ENCODE measurements around the gene ARMC12.
A peak's percentile ranks its signal among the peaks of the same experiment; 100 is the strongest.
"Not testable (repeated sequence)": the region's sequence is repeated elsewhere in the genome, so short reads cannot be mapped to it uniquely, and the experiment has no call there.

The ARMC12 gene

DNA sequence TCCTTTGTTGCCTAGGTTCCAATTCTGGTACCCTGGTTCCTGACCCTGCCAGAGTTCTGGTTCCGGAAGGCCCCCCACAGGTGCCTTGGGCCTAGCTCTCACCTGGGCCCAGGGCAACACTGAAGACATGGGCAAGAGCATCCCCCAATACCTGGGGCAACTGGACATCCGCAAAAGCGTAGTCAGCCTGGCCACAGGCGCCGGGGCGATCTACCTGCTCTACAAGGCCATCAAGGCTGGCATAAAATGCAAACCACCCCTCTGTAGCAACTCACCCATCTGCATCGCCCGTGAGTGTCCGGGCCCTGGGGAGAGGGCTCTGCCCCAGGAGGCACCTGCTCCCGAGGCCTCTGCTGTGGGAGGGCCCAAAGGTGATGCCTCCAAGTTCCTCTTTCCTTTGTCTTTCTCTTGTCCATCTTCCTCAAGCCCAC is at the start of gene ARMC12:
Gene ARMC12 (plus strand): TSS at position 51 of the 431 bp plus-strand sequence. CDS start 77 bp downstream, at position 128.
- DNase-seq = no peak

DNA sequence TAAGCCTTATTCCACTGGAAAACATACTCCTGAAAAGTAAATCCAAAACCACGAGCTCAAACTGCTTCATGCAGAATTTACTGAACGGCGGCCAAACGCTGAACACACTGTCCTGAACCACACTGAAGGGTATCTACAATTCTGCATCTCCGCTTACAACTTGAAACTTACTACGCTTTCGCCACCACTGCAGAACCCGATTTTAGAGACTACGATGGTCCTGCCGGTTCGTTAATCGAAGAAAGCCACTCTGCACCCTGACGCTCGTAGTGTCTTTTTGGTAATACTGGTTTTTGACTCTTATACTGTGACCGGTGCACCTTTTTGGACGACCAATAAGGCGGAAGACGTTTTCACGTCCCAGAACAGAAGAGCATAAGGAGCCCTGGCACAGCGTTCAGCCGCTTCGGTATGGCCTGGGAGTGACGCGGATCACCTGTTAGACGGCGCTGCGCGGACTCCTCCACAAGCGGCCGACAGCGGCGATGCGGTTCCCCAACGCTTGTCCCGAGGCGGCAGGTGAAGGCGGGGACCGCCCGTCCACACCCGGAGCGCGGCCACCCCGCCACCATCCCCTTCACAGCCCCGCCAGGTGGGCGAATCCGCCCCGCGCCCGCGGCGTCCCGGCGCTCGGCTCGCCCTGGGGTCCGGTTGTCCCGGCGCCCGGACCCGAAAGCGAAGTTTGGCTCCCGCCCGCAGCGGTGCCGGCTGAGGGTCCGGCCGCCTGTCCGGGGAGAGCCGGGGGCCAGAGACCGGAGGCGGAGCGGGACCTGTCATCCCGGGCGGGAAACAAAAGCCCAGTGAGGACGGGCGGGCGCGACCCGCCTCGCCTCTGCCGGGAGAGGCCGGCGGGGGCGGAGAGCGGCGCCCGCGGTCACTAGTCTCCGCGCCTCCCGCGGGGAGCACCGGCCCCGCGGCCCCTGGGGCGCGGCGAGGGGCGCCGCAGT is 48.9 kb upstream of the ARMC12 start:
- DNase-seq = peak; percentile 14

- DNase-seq = peak; percentile 54
These were observed 48.1 kb upstream of the ARMC12 start, which contains the start of gene FKBP5 for GRCh38 chr6:35688605-35689322. FKBP5 (minus strand) TSS chr6:35688915; CDS start chr6:35642824, 46,091 bp downstream.

GRCh38 chr6:35690006-35690405 is 46.8 kb upstream of the ARMC12 start:
- DNase-seq = not testable (repeated sequence)

DNA sequence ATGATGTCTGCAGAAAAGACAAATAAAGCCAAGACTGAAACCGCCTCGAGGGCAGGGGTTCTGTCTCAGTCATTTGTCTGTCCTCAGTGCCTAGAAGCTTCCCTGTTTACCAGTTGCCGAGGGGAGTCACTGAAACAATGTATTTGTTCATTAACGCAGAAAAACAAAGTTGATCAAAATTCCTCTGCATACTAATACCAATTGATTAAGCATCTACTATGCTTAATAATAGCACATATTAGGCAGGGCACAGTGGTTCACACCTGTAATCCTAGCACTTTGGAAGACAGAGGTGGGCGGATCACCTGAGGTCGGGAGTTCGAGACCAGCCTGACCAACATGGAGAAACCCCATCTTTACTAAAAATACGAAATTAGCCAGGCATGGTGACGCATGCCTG is 46.3 kb upstream of the ARMC12 start:
- no peak for DNase-seq

DNA sequence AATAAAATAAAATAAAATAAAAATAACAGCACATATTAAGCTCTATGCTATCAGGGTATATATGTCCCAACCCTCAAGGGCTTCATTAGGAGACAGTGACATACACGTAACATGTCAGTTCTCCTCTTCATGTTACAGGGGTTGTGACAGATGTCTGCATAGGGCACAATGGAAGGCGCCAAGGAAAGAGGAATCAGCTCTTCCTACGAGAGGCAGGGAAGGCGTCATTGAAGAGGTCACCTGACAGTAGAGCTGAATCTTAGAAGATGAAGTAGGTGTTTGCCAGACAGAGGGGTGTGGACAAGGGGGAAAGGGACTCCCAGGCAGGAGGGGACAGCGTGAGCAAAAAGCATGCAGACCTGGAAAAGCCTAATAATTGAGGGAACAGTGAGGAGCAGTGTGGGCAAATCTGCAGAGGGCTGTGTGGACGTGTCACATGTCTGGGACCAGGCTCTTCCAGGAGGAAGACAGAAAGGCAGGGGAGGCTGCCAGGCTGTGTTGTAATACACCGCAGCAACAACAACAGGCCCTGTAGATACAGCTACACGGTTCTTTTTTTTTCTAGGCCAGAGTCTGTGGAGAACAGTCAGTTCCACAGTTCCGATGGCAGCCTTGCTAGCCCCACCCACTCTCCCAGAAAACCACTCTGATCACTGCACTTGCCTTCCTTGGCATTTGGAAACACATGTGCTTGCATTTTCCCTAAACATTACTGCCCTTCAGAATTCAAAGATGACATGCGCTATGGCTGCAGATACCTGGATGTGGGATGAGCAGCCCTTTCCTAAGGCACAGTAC is 45.6 kb upstream of the ARMC12 start:
- DNase-seq = no peak

DNA sequence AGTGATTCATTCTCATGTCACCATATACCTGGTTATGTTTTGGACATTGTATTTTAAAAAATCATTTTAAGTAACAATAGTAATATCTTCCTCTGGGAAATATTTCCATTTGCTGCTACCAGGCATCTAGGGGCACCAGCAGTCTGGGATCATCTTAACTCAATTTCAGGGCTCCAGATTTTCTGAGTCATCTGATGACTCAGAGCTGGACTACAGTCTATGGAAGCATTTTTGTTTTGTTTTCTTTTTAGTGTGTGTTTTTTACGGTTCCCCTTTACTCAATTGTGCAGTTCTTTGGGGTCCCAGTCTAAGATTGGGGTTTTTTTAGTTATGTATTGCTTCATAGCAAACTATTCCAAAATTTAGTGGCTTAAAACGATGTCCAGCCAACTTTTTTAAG is 42.4 kb upstream of the ARMC12 start:
- DNase-seq = no peak

GRCh38 chr6:35698430-35698829 is 38.4 kb upstream of the ARMC12 start:
- not testable (repeated sequence) for DNase-seq

DNA sequence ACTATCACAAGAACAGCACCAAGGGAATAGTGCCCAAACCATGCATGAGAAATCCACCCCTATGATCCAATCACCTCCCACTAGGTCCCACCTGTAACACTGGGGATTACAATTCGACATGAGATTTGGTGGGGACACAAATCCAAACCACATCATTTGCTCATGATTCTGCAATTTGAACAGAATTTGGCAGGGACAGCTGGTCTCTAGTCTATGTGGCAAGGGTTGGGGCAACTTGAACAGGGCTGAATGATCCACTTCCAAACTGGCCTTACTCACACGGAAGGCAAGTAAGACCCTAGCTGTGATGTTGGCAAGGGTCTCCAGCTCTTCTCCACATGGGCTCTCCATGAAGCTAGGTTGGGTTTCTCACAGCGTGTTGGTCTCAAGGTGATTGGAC is 38.0 kb upstream of the ARMC12 start:
- no peak for DNase-seq

- DNase-seq = no peak
These were observed 33.3 kb upstream of the ARMC12 start for GRCh38 chr6:35703554-35703953.

GRCh38 chr6:35706468-35706867 is 30.4 kb upstream of the ARMC12 start:
- DNase-seq = no peak

GRCh38 chr6:35707714-35708407 is 29.0 kb upstream of the ARMC12 start:
- no peak for DNase-seq

DNA sequence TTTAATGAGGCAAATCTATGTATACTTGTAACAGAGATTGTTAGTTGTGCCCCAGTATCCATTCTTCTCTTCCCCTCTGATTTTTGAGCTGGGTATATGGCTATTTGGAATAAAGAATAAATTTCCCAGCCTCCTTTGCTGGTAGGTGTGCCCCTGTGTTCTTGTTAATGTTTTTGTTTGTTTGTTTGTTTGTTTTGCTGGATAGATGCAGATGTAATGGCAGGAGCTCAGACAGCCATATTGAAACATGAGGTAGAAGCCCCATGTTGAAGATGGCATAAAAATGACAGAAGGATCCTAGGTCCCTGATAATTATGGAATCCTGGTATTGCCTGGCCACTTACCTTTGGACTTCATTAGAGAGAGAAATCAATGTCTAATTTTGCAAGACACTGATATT is 28.2 kb upstream of the ARMC12 start:
- DNase-seq = no peak

GRCh38 chr6:35710241-35710847 is 26.5 kb upstream of the ARMC12 start:
- DNase-seq = no peak

DNA sequence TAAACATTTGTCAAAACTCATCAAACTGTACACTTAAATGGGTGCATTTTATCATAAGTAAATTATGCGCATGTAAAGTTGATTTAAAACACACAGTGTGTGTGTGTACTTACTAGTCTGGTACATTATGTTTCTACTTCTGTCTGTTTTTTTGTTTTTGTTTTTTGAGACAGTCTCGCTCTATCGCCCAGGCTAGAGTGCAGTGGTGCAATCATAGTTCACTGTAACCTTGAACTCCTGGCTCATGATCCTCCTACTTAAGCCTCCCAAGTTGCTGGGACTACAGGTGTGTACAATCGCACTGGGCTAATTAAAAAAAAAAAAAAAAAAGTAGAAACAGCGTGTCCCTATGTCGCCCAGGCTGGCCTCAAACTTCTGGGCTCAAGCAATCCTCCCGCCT is 25.1 kb upstream of the ARMC12 start:
- DNase-seq = no peak

- DNase-seq = no peak
These were observed 23.6 kb upstream of the ARMC12 start for GRCh38 chr6:35713006-35713767.

GRCh38 chr6:35716798-35717197 is 20.0 kb upstream of the ARMC12 start:
- DNase-seq = no peak

GRCh38 chr6:35717449-35718374 is 19.1 kb upstream of the ARMC12 start:
- no peak for DNase-seq

GRCh38 chr6:35718375-35718736 is 18.5 kb upstream of the ARMC12 start:
- no peak for DNase-seq

DNA sequence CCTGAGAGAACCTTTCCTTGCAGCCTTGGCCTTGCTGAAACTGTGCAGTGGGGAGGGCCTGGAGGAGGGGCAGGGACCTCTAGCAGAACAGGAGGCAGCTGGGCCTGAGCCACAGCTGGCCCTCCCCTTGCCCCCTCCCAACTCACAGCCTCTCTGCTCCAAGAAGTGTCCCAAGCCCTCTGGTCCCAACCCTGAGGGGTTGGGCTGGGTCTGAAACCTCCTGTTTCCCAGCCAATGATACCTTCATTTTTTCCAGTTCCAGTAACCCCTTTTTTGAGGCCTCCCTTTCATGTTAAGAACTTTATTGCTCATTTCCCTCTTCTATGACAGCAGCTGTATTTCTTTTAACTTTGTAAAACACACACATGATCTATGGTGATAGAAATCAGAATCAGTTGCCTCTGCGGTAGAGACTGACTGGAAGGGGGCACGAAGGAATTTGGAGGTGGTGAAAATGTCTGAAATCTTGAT is 17.9 kb upstream of the ARMC12 start:
- DNase-seq = no peak
